Mucosa of rectum (tissue), 2 donors: ENCODE data around the gene CLIP3.
"Not testable (repeated sequence)": the region's sequence is repeated elsewhere in the genome, so short reads cannot be mapped to it uniquely, and the experiment has no call there.

Source experiments
- H3K27ac ChIP-seq, 2 donors: one replicate each; pipeline ENCODE4 v1.7.0; 2013; ENCODE audit warnings: inconsistent platforms in 2 of 2, low read depth in 2 of 2, low read length in 2 of 2
- H3K27me3 ChIP-seq, 2 donors: one replicate each; pipeline ENCODE4 v1.7.0; 2013; ENCODE audit warnings: low read length in 2 of 2; ENCODE audit not compliant: control insufficient read depth in 2 of 2, insufficient read depth in 2 of 2
- H3K36me3 ChIP-seq, 2 donors: one replicate each; pipeline ENCODE4 v1.7.0; 2013; ENCODE audit warnings: low read length in 2 of 2; ENCODE audit not compliant: control insufficient read depth in 2 of 2, insufficient read depth in 2 of 2
- H3K4me1 ChIP-seq, 2 donors: one replicate each; pipeline ENCODE4 v1.7.0; 2013; ENCODE audit warnings: low read length in 2 of 2, mild to moderate bottlenecking in 1 of 2; ENCODE audit not compliant: control insufficient read depth in 2 of 2, insufficient read depth in 2 of 2
- H3K4me3 ChIP-seq, 2 donors: one replicate each; pipeline ENCODE4 v1.7.0; 2013; ENCODE audit warnings: low read length in 2 of 2
- H3K9ac ChIP-seq, 2 donors: one replicate each; pipeline ENCODE4 v1.7.0; 2013; ENCODE audit warnings: low read length in 2 of 2, low read depth in 1 of 2, mild to moderate bottlenecking in 1 of 2
- H3K9me3 ChIP-seq, 2 donors: one replicate each; pipeline ENCODE4 v1.7.0; 2013; ENCODE audit warnings: low read length in 2 of 2; ENCODE audit not compliant: control insufficient read depth in 2 of 2
- donor health status: healthy.
- donor health status: Normal muscosa, but diverticular disease.

The CLIP3 gene

DNA sequence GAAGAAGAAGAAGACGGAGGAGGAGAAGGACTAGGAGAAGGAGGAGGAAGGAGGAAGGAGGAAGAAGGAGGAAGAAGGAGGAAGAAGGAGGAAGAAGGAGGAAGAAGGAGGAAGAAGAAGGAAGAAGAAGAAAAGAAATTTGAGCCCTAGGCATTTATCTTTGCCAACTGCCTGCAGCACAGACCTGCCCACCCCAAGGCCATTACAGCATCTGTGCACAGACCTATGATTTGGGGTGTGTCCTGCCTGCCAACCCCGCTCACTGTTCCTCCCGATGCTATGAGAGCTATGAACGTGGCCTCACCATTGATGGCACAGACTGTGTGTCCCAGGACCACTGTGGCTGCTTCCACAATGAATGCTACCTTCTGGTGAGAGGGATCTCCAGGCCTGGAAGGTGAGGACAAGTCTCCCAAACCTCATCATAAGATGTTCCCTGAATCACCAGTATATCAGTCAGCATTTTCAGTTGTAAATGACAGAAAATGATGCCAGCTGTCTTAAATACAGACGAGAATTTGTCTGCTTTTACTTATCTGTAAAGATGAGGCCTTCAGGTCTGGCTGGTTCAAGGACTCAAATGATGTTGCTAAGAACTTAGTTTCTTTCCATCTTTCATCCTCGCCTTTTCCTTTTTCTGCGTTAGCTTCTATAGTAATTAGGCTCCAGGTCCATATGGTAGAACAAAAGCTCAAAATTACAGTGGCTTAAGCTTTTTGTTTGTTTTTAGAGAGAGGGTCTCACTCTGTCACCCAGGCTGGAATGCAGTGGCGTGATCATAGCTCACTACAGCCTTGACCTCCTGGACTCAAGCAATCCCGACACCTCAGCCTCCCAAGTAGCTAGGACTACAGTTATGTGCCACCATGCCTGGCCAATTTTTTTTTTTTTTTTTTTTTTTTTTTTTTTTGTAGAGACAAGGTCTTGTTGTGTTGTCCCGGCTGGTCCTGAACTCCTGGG is 41.6 kb downstream of the CLIP3 start:
- H3K9me3 ChIP-seq = no peaks in the 10 kb centered on the region
- H3K4me3 ChIP-seq = no peak overlapping the region
- H3K36me3 ChIP-seq = no peaks in the 10 kb centered on the region
- H3K27me3 ChIP-seq = peaks cover 7 to 13% of the 10 kb centered on the region in 2 donors
- peaks cover 4 to 10% of the 10 kb centered on the region in 2 donors for H3K4me1 ChIP-seq
- no peak overlapping the region for H3K27ac ChIP-seq
- H3K9ac ChIP-seq = no peak overlapping the region

GRCh38 chr19:35990156-35990555 is 42.5 kb downstream of the CLIP3 start:
- no peaks in the 10 kb centered on the region for H3K36me3 ChIP-seq

DNA sequence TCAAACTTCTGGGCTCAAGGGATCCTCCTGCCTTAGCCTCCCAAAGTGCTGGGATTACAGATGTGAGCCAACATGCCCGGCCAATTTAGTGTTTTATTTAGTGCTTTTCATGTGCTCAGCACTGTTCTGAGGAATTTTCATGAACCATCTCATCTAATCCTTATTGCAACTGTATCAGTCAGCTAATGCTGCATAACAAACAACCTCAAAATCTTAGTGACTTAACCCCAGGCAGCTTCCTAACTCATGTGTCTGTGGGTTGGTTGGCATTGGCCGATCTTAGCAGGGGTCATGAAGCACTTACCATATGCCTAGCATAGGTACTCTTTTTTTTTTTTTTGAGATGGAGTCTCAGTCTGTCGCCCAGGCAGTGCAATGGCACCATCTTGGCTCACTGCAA is 43.8 kb downstream of the CLIP3 start:
- Histone ChIP-seq H3K4me3 (no peak overlapping the region), H3K27ac (no peak overlapping the region), H3K27me3 (peaks cover 13 to 18% of the 10 kb centered on the region in 2 donors), H3K4me1 (no peaks in the 10 kb centered on the region), H3K9ac (no peak overlapping the region), H3K9me3 (no peaks in the 10 kb centered on the region), H3K36me3 (no peaks in the 10 kb centered on the region)

More at GRCh38 chr19:35990156-35990555, 42.5 kb downstream of the CLIP3 start:
- H3K9me3 ChIP-seq = no peaks in the 10 kb centered on the region
- H3K9ac ChIP-seq = no peak overlapping the region
- no peak overlapping the region for H3K4me3 ChIP-seq
- peaks cover 0 to 5% of the 10 kb centered on the region in 2 donors for H3K4me1 ChIP-seq
- H3K27ac ChIP-seq = no peak overlapping the region
- peaks cover 13 to 18% of the 10 kb centered on the region in 2 donors for H3K27me3 ChIP-seq

GRCh38 chr19:35987571-35987896 is 45.1 kb downstream of the CLIP3 start:
- Histone ChIP-seq H3K4me1 (no peaks in the 10 kb centered on the region), H3K27me3 (peaks cover 13 to 18% of the 10 kb centered on the region in 2 donors), H3K36me3 (no peaks in the 10 kb centered on the region), H3K9ac (no peak overlapping the region), H3K9me3 (no peaks in the 10 kb centered on the region), H3K27ac (no peak overlapping the region), H3K4me3 (no peak overlapping the region)

- peak overlapping the region in 1 of 2 donors; percentile 38 for H3K4me3 ChIP-seq
- no peak overlapping the region for H3K27ac ChIP-seq
- H3K36me3 ChIP-seq = no peaks in the 10 kb centered on the region
- no peak overlapping the region for H3K9ac ChIP-seq
- H3K9me3 ChIP-seq = no peaks in the 10 kb centered on the region
- H3K4me1 ChIP-seq = no peaks in the 10 kb centered on the region
- H3K27me3 ChIP-seq = peaks cover 13 to 18% of the 10 kb centered on the region in 2 donors
These were observed 45.8 kb downstream of the CLIP3 start for GRCh38 chr19:35986664-35987570.

- no peaks in the 10 kb centered on the region for H3K36me3 ChIP-seq
- H3K27me3 ChIP-seq = peaks cover 13 to 18% of the 10 kb centered on the region in 2 donors
- H3K4me3 ChIP-seq = no peak overlapping the region
- H3K9me3 ChIP-seq = no peaks in the 10 kb centered on the region
- H3K9ac ChIP-seq = no peak overlapping the region
- H3K27ac ChIP-seq = no peak overlapping the region
- H3K4me1 ChIP-seq = no peaks in the 10 kb centered on the region
These were observed 46.6 kb downstream of the CLIP3 start for GRCh38 chr19:35986111-35986510.

- Histone ChIP-seq H3K27ac (no peak overlapping the region), H3K9ac (no peak overlapping the region), H3K36me3 (no peaks in the 10 kb centered on the region), H3K9me3 (no peaks in the 10 kb centered on the region), H3K4me3 (no peak overlapping the region), H3K27me3 (peaks cover 13 to 14% of the 10 kb centered on the region in 2 donors), H3K4me1 (no peaks in the 10 kb centered on the region)
These were observed 49.5 kb downstream of the CLIP3 start for GRCh38 chr19:35983177-35983576.

DNA sequence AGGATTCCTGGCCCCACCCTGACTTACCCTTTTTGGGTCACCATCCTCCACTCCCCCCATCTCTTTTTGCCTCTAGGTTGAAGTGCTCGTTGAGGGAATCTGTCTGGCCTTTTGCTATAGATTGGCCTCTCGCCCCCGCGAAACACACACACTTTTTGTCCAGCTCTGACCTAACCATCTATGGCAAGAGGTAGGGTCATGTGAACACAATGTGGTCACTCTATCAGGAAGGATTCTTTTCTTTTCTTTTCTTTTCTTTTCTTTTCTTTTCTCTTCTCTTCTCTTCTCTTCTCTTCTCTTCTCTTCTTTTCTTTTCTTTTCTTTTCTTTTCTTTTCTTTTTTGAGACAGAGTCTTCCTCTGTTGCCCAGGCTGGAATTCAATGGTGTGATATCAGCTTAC is 51.7 kb downstream of the CLIP3 start:
- not testable (repeated sequence) for H3K4me1 ChIP-seq, H3K9me3 ChIP-seq, H3K36me3 ChIP-seq, H3K9ac ChIP-seq, H3K4me3 ChIP-seq, H3K27me3 ChIP-seq, H3K27ac ChIP-seq

DNA sequence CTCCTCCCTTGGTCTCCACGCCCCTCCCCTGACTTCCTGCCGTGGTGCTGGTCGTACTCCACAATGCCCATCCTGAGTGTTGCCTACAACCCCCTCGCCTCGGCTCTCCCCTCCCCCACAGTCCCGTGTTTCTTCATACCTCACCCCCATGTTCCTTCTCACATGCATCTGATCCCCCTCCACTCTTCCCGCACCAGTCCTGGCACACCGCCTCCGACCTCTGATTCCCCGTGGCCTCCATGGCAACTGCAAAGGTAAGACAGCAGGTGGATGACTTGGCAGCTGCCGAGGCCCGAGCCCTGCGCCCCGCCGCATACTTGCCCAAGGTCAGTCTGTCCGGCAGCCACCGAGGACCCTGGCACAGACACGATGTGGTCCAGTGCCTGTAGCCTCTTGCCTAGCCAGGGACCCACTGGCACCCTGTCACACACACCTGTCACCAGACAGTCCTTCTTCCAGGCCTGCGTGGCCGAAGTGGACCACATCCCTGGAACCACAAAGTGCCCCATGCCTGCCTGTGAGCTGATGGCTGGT is 53.8 kb downstream of the CLIP3 start:
- no peak overlapping the region for H3K9ac ChIP-seq
- H3K27me3 ChIP-seq = peaks cover 0 to under 1% of the 10 kb centered on the region in 2 donors
- no peak overlapping the region for H3K27ac ChIP-seq
- H3K9me3 ChIP-seq = no peaks in the 10 kb centered on the region
- H3K4me1 ChIP-seq = no peaks in the 10 kb centered on the region
- no peak overlapping the region for H3K4me3 ChIP-seq
- H3K36me3 ChIP-seq = no peaks in the 10 kb centered on the region

DNA sequence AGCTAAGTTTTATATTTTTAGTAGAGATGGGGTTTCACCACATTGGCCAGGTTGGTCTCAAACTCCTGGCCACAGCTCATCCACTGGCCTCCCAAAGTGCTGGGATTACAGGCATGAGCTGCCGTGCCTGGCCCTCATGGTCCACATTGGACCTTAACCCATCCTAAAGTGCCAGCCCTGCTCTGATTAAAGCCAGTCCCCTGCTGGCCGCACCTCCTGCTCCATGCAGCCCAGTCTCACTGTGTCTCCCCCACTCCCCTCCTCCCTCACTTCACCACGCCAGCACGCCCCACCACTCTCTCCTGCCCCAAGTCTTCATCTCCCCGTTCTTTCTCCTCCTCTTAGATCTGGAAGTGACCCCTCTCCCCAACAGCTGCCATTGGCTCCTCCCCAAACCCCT is 54.4 kb downstream of the CLIP3 start:
- Histone ChIP-seq H3K4me1 (no peaks in the 10 kb centered on the region), H3K27ac (no peak overlapping the region), H3K9ac (no peak overlapping the region), H3K4me3 (no peak overlapping the region), H3K9me3 (no peaks in the 10 kb centered on the region), H3K27me3 (peaks cover 0 to 3% of the 10 kb centered on the region in 2 donors), H3K36me3 (no peaks in the 10 kb centered on the region)
